ENCODE results near the gene FAM50B. TPM values are rescaled to one million over a fixed set of nuclear protein-coding genes. Genes with fewer than 3 reads are reported as not detected.

The FAM50B gene
- total and polyA plus RNA-seq, 10 of the 15 experiments (the other 5 are each of a cell fraction or from before 2014, with no cell fraction given) = 0.58 to 10.2 (median 5.9) TPM

DNA sequence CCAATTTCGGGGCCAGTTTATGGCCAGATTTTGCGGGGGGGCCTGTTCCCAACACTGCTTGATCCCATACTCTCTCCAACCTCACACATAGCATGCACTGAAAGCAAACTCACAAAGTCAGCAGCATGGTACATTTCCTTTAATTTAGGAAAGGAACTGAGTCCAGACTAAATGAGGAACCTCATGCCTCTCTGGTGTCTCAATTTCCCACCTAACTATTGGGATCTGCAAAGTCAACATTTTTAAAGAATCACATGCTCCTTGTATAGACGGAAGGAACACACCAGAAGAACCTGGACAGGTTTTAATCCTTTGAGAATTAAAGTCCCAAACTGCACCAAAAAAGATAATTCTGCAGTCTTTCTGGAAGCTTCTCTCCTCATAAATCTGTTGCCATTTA is 33.3 kb downstream of the FAM50B start (continued):
- TF ChIP-seq, protein P1, sequence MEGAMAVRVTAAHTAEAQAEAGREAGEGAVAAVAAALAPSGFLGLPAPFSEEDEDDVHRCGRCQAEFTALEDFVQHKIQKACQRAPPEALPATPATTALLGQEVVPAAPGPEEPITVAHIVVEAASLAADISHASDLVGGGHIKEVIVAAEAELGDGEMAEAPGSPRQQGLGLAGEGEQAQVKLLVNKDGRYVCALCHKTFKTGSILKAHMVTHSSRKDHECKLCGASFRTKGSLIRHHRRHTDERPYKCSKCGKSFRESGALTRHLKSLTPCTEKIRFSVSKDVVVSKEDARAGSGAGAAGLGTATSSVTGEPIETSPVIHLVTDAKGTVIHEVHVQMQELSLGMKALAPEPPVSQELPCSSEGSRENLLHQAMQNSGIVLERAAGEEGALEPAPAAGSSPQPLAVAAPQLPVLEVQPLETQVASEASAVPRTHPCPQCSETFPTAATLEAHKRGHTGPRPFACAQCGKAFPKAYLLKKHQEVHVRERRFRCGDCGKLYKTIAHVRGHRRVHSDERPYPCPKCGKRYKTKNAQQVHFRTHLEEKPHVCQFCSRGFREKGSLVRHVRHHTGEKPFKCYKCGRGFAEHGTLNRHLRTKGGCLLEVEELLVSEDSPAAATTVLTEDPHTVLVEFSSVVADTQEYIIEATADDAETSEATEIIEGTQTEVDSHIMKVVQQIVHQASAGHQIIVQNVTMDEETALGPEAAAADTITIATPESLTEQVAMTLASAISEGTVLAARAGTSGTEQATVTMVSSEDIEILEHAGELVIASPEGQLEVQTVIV (IDR thresholded peaks at IDR 0.05; ENCODE audit: borderline replicate concordance, partially characterized antibody) = no peak
- no peak for TF ChIP-seq KDM1A (IDR thresholded peaks at IDR 0.05; ENCODE audit: borderline replicate concordance)
- TF ChIP-seq ZNF24 (IDR thresholded peaks at IDR 0.05) = no peak
- TF ChIP-seq ZNF274 (IDR thresholded peaks at IDR 0.05; ENCODE audit: insufficient read depth, insufficient read length) = no peak
- TF ChIP-seq ATF3 (IDR thresholded peaks at IDR 0.05; ENCODE audit: borderline replicate concordance, extremely low read depth, low read depth, low read length) = no peak
- TF ChIP-seq NKRF (conservative IDR thresholded peaks at IDR 0.05) = no peak
- TF ChIP-seq NR2C1 (IDR thresholded peaks at IDR 0.05) = no peak
- TF ChIP-seq ZBTB33 (IDR thresholded peaks at IDR 0.05) = no peak
- TF ChIP-seq CBX3 (IDR thresholded peaks at IDR 0.05; ENCODE audit: borderline replicate concordance, low read depth) = no peak
- no peak for TF ChIP-seq BCLAF1 (IDR thresholded peaks at IDR 0.05)

All from GM12878 (cell line).